GM12878 (cell line): ENCODE measurements around the gene SLC26A8. TPM values are rescaled to one million over a fixed set of nuclear protein-coding genes. Genes with fewer than 3 reads are reported as not detected.
A peak's percentile ranks its signal among the peaks of the same experiment; 100 is the strongest.

Experiments
- ATAC-seq: fragments of 200-7000 bp; cut with Tn5 transposase; 3 replicates; pipeline ENCODE4 v1.9.1; 2020; ENCODE audit warnings: mild to moderate bottlenecking, moderate library complexity
- BruUV-seq: library from RNA; stranded (reverse); fragments of 400-500 nt; replicated peaks from 2 replicates; lab custom pipeline; 2021; lab: Mats Ljungman, UMichigan
- CTCF ChIA-PET: fragments of 300-600 bp; sonication (Branson Sonifier 250); formaldehyde crosslinking; extraction: SDS; loops from one replicate; lab custom pipeline; 2021; ENCODE audit warnings: inconsistent platforms; lab: Yijun Ruan, JAX
- POLR2A ChIA-PET: fragments of 350-600 bp; formaldehyde crosslinking; extraction: SDS; loops from one replicate; lab custom pipeline; 2021; ENCODE audit warnings: inconsistent platforms; lab: Charles Lee
- RAD21 ChIA-PET: fragments of 300-600 bp; sonication (Branson Sonifier 250); formaldehyde crosslinking; loops from one replicate; lab custom pipeline; 2023; ENCODE audit warnings: antibody characterized with exemption; ENCODE audit not compliant: unreplicated experiment; lab: Charles Lee
- SMC1A ChIA-PET: fragments of 300-600 bp; sonication (Branson Sonifier 250); formaldehyde crosslinking; loops from one replicate; lab custom pipeline; 2023; ENCODE audit not compliant: unreplicated experiment, uncharacterized antibody; lab: Charles Lee
- DNase-seq: peaks from one replicate; pipeline ENCODE4 v3.0.0-alpha.2; 2011; ENCODE audit warnings: low read depth, low spot score
- FAIRE-seq: peaks from 3 replicates; lab custom pipeline; 2011; peaks lifted over from hg19 to GRCh38; lab: Jason Lieb, UNC
- H2AFZ ChIP-seq: 2 replicates; pipeline ENCODE4 v1.6.0; 2011; ENCODE audit warnings: low read depth, low read length, control low read depth; ENCODE audit not compliant: control insufficient read depth
- H3K27ac ChIP-seq: 2 replicates; pipeline ENCODE4 v1.5.1; 2011; ENCODE audit warnings: control low read depth; ENCODE audit not compliant: control insufficient read depth, insufficient read depth
- H3K27me3 ChIP-seq, 2 experiments: replicated peaks in 1 of 2; 2 replicates each; pipeline versions ENCODE4 v1.6.0 to v1.6.1; 2011; ENCODE audit warnings: low read length in 1 of 2; ENCODE audit not compliant: control insufficient read depth in 2 of 2, insufficient read depth in 2 of 2
- H3K36me3 ChIP-seq, 2 experiments: 2 replicates each; pipeline ENCODE4 v1.5.1; 2011; ENCODE audit warnings: low read length in 1 of 2; ENCODE audit not compliant: control insufficient read depth in 2 of 2, insufficient read depth in 2 of 2
- H3K4me1 ChIP-seq: 2 replicates; pipeline ENCODE4 v1.6.1; 2011; ENCODE audit warnings: mild to moderate bottlenecking, low read length, moderate library complexity, mixed read lengths; ENCODE audit not compliant: control insufficient read depth, insufficient read depth
- H3K4me2 ChIP-seq: 2 replicates; pipeline ENCODE4 v1.6.0; 2011; ENCODE audit warnings: control low read depth; ENCODE audit not compliant: control insufficient read depth, insufficient read depth
- H3K4me3 ChIP-seq: fragments of 200-600 bp; sonication (generic); 2 replicates; pipeline ENCODE4 v1.5.1; 2016
- H3K79me2 ChIP-seq: 2 replicates; pipeline ENCODE4 v1.6.0; 2011; ENCODE audit warnings: low read length; ENCODE audit not compliant: control insufficient read depth, insufficient read depth
- H3K9ac ChIP-seq: 2 replicates; pipeline ENCODE4 v1.8.0; 2011; ENCODE audit warnings: low read length, control low read depth, mixed read lengths; ENCODE audit not compliant: control insufficient read depth, insufficient read depth
- H3K9me3 ChIP-seq: replicated peaks from 3 replicates; pipeline ENCODE4 v1.5.1; 2011; ENCODE audit warnings: mild to moderate bottlenecking, low read length; ENCODE audit not compliant: control insufficient read depth, insufficient read depth
- H4K20me1 ChIP-seq: 2 replicates; pipeline ENCODE4 v1.6.0; 2011; ENCODE audit not compliant: control insufficient read depth, insufficient read depth
- BRCA1 ChIP-seq: IDR thresholded peaks from 2 replicates; pipeline ENCODE4 v1.6.1; 2011; ENCODE audit warnings: low read depth, low read length, improper control_type of control experiment
- CEBPB ChIP-seq, 2 experiments: fragments of 150-350 bp in 1 of 2; IDR thresholded peaks; 2 replicates each; pipeline ENCODE4 v1.6.1; 2012 to 2014; ENCODE audit warnings: low read depth in 2 of 2, low read length in 2 of 2, borderline replicate concordance in 1 of 2, inconsistent platforms in 1 of 2
- E2F8 ChIP-seq: fragments of 450-650 bp; IDR thresholded peaks from 2 replicates; pipeline ENCODE4 v1.6.1; 2018; ENCODE audit warnings: mild to moderate bottlenecking, low read depth, moderate library complexity; ENCODE audit not compliant: partially characterized antibody
- IRF4 ChIP-seq: IDR thresholded peaks from 2 replicates; pipeline ENCODE4 v1.6.1; 2011; ENCODE audit warnings: low read depth, low read length
- PAX8 ChIP-seq: fragments of 450-650 bp; IDR thresholded peaks from 2 replicates; pipeline ENCODE4 v1.6.1; 2017; ENCODE audit warnings: mild to moderate bottlenecking, moderate library complexity
- RBBP5 ChIP-seq: fragments of 200-600 bp; sonication (generic); conservative IDR thresholded peaks from 2 replicates; pipeline ENCODE4 v1.6.1; 2016
- RUNX3 ChIP-seq: IDR thresholded peaks from 2 replicates; pipeline ENCODE4 v1.6.1; 2012; ENCODE audit warnings: low read length, inconsistent platforms
- SMC3 ChIP-seq: IDR thresholded peaks from 2 replicates; pipeline ENCODE4 v1.6.1; 2011; ENCODE audit warnings: low read length, improper control_type of control experiment, borderline replicate concordance
- SUZ12 ChIP-seq: fragments of 200-600 bp; sonication (generic); IDR thresholded peaks from one replicate; pipeline ENCODE4 v1.6.1; 2018; ENCODE audit warnings: antibody characterized with exemption, mild to moderate bottlenecking; ENCODE audit not compliant: unreplicated experiment
- TCF12 ChIP-seq: IDR thresholded peaks from 2 replicates; pipeline ENCODE4 v1.6.1; 2011; ENCODE audit warnings: low read depth, mild to moderate bottlenecking, low read length
- WGBS: methylation state at CpG from one replicate; pipeline ENCODE4 v1.1.6; 2016; ENCODE audit warnings: low lambda C conversion rate; ENCODE audit not compliant: insufficient replicate concordance, insufficient coverage; ENCODE audit errors: missing lambda C conversion rate; 5-methylcytosine and 5-hydroxymethylcytosine counted together
- in situ Hi-C: fragments of 300-500 bp; cut with MboI; formaldehyde crosslinking; loops from 9 replicates; pipeline ENCODE4 v1.14.3; 2018; ENCODE audit warnings: mixed read lengths
- intact Hi-C: fragments of 100-400 bp; cut with micrococcal nuclease; formaldehyde crosslinking; loops from one replicate; pipeline ENCODE4 v1.14.2; 2022; ENCODE audit not compliant: unreplicated experiment
- polyA plus RNA-seq, 11 experiments: library from polyadenylated mRNA; depleted of rRNA in 4 of 11; unstranded in 6 of 11; stranded (reverse) in 5 of 11; fragments of >200 nt; fragmentation: Nextera tagmentation in 4 of 11; fragmentation: Illumina TruSeq in 1 of 11; extraction: Ambion mirVana in 4 of 11; extraction: Trizol in 1 of 11; gene quantifications; 1 replicate in 1 of 11; 2 replicates in 10 of 11; pipeline versions ENCODE4 v1.2.1 to v1.2.3, GENCODE V29; 2011 to 2016; ENCODE audit warnings: inconsistent platforms in 2 of 11, missing spikeins in 2 of 11, low read depth in 1 of 11
- total RNA-seq, 4 experiments: library from RNA; depleted of rRNA in 3 of 4; stranded (reverse); fragments of >200 nt in 3 of 4; fragmentation: Illumina TruSeq in 1 of 4; extraction: Trizol in 1 of 4; gene quantifications; 2 replicates each; pipeline versions ENCODE4 v1.2.1 to v1.2.3, GENCODE V29; 2013 to 2021
- TF ChIP-seq, protein P1 (sequence below): fragments of 450-650 bp; IDR thresholded peaks from 2 replicates; pipeline ENCODE4 v1.6.1; 2017; ENCODE audit warnings: mild to moderate bottlenecking, moderate library complexity
- TF ChIP-seq, protein P2 (sequence below): fragments of 450-650 bp; IDR thresholded peaks from 2 replicates; pipeline ENCODE4 v1.6.1; 2017; ENCODE audit warnings: antibody characterized with exemption, mild to moderate bottlenecking, moderate library complexity

Gene SLC26A8
- total and polyA plus RNA-seq, 10 of the 15 experiments (the other 5 are each of a cell fraction or from before 2014, with no cell fraction given), result 0.09 to 0.95 (median 0.27) TPM; not detected in 2

DNA sequence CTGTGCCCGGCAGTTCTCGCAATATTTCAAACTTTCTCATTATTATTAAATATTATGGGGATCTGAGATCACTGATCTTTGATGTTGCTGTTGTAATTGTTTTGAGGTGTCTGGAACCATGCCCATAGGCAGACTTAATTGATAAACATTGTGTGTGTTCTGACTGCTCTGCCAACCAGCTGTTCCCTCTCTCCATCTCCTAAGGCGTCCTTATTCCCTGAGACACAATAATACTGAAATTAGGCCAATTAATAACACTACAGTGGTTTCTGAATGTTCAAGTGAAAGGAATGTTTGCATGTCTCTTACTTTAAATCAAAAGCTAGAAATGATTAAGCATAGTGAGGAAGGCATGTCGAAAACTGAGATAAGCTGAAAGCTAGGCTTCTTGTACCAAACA lies 10.8 kb upstream of the SLC26A8 start (continued):
- TF ChIP-seq SMC3 (no peak), RBBP5 (no peak)
- TF ChIP-seq, protein P1, sequence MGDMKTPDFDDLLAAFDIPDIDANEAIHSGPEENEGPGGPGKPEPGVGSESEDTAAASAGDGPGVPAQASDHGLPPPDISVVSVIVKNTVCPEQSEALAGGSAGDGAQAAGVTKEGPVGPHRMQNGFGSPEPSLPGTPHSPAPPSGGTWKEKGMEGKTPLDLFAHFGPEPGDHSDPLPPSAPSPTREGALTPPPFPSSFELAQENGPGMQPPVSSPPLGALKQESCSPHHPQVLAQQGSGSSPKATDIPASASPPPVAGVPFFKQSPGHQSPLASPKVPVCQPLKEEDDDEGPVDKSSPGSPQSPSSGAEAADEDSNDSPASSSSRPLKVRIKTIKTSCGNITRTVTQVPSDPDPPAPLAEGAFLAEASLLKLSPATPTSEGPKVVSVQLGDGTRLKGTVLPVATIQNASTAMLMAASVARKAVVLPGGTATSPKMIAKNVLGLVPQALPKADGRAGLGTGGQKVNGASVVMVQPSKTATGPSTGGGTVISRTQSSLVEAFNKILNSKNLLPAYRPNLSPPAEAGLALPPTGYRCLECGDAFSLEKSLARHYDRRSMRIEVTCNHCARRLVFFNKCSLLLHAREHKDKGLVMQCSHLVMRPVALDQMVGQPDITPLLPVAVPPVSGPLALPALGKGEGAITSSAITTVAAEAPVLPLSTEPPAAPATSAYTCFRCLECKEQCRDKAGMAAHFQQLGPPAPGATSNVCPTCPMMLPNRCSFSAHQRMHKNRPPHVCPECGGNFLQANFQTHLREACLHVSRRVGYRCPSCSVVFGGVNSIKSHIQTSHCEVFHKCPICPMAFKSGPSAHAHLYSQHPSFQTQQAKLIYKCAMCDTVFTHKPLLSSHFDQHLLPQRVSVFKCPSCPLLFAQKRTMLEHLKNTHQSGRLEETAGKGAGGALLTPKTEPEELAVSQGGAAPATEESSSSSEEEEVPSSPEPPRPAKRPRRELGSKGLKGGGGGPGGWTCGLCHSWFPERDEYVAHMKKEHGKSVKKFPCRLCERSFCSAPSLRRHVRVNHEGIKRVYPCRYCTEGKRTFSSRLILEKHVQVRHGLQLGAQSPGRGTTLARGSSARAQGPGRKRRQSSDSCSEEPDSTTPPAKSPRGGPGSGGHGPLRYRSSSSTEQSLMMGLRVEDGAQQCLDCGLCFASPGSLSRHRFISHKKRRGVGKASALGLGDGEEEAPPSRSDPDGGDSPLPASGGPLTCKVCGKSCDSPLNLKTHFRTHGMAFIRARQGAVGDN, result no peak

- peaks cover 95% of the 10 kb centered on the region for H3K79me2 ChIP-seq
- no peak for TF ChIP-seq E2F8
- TF ChIP-seq RUNX3, result no peak
- TF ChIP-seq, protein P2, sequence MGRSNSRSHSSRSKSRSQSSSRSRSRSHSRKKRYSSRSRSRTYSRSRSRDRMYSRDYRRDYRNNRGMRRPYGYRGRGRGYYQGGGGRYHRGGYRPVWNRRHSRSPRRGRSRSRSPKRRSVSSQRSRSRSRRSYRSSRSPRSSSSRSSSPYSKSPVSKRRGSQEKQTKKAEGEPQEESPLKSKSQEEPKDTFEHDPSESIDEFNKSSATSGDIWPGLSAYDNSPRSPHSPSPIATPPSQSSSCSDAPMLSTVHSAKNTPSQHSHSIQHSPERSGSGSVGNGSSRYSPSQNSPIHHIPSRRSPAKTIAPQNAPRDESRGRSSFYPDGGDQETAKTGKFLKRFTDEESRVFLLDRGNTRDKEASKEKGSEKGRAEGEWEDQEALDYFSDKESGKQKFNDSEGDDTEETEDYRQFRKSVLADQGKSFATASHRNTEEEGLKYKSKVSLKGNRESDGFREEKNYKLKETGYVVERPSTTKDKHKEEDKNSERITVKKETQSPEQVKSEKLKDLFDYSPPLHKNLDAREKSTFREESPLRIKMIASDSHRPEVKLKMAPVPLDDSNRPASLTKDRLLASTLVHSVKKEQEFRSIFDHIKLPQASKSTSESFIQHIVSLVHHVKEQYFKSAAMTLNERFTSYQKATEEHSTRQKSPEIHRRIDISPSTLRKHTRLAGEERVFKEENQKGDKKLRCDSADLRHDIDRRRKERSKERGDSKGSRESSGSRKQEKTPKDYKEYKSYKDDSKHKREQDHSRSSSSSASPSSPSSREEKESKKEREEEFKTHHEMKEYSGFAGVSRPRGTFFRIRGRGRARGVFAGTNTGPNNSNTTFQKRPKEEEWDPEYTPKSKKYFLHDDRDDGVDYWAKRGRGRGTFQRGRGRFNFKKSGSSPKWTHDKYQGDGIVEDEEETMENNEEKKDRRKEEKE, result no peak
- no peak for TF ChIP-seq PAX8
- TF ChIP-seq CEBPB (IDR thresholded peaks at IDR 0.05; ENCODE audit: borderline replicate concordance in 1 of 2, low read depth in 2 of 2, low read length in 2 of 2), result no peak
- no peak for TF ChIP-seq SUZ12
- no peak for TF ChIP-seq IRF4
- TF ChIP-seq BRCA1, result no peak
- TF ChIP-seq TCF12, result no peak
- TF ChIP-seq, all 136 proteins: peak for 0
- H3K27me3 ChIP-seq, result no peaks in the 10 kb centered on the region
- peak overlapping the region; percentile 44; the same call in 1 of the 2 replicates for H3K4me2 ChIP-seq
- H4K20me1 ChIP-seq, result no peaks in the 10 kb centered on the region
- intact Hi-C loops, result no loop called here
- FAIRE-seq, result no peak
- no peak overlapping the region; the same call in 1 of the 2 replicates for H3K27ac ChIP-seq
- H3K4me1 ChIP-seq, result peaks cover 16% of the 10 kb centered on the region
- POLR2A ChIA-PET, result no interaction called here
- no peak for DNase-seq
- BruUV-seq, result no TSS peak
- CTCF ChIA-PET, result interaction anchor here (0.6 to 4.2 kb wide), 5 partner anchors 9 to 1715 kb away, joined by 3 to 44 read pairs (median 4); no protein-coding TSS in a partner anchor
- no peaks in the 10 kb centered on the region for H3K36me3 ChIP-seq
- no peak overlapping the region for H3K4me3 ChIP-seq
- no peak overlapping the region for H2AFZ ChIP-seq
- in situ Hi-C loops, result no loop called here
- RAD21 ChIA-PET, result interaction anchor here (1.1 to 2.3 kb wide), 3 partner anchors 22 to 97 kb away, joined by 3 to 16 read pairs (median 6); no protein-coding TSS in a partner anchor
- ATAC-seq, result no peak
- H3K9ac ChIP-seq, result no peak overlapping the region
- SMC1A ChIA-PET, result interaction anchor here (1.3 to 2.4 kb wide), 3 partner anchors 53 to 324 kb away, joined by 3 to 17 read pairs (median 7); no protein-coding TSS in a partner anchor
- WGBS, result 96% methylated on average over 3 of the region's 3 CpGs
- no peaks in the 10 kb centered on the region for H3K9me3 ChIP-seq
Observed at GRCh38 chr6:36034441-36034840, 10.0 kb upstream of the SLC26A8 start.
